GM15510 (cell line): ENCODE results near the gene UNC13C.

Experiments used
- POLR2A ChIP-seq: IDR thresholded peaks from 3 replicates; pipeline ENCODE4 v1.6.1; 2011; ENCODE audit warnings: borderline replicate concordance; ENCODE audit not compliant: insufficient read length; ENCODE audit errors: extremely low read depth

The UNC13C gene

GRCh38 chr15:54506977-54507524 is 528.8 kb downstream of the UNC13C start:
- TF ChIP-seq POLR2A, result no peak

GRCh38 chr15:54514601-54515000 is 536.4 kb downstream of the UNC13C start:
- TF ChIP-seq POLR2A, result no peak

GRCh38 chr15:54515664-54516582 is 537.7 kb downstream of the UNC13C start:
- TF ChIP-seq POLR2A, result no peak

GRCh38 chr15:54517366-54517765 is 539.1 kb downstream of the UNC13C start:
- no peak for TF ChIP-seq POLR2A

GRCh38 chr15:54518156-54518882 is 540.1 kb downstream of the UNC13C start:
- TF ChIP-seq POLR2A, result no peak

- no peak for TF ChIP-seq POLR2A
Measured at GRCh38 chr15:54519577-54519976, 541.3 kb downstream of the UNC13C start.

- no peak for TF ChIP-seq POLR2A
Measured at GRCh38 chr15:54520616-54521015, 542.4 kb downstream of the UNC13C start.

- no peak for TF ChIP-seq POLR2A
Measured at GRCh38 chr15:54521206-54521605, 543.0 kb downstream of the UNC13C start.

GRCh38 chr15:54528021-54528420 is 549.8 kb downstream of the UNC13C start:
- TF ChIP-seq POLR2A, result no peak

GRCh38 chr15:54540721-54541120 is 562.5 kb downstream of the UNC13C start:
- no peak for TF ChIP-seq POLR2A

GRCh38 chr15:54547491-54547890 is 569.2 kb downstream of the UNC13C start:
- no peak for TF ChIP-seq POLR2A

GRCh38 chr15:54550954-54551353 is 572.7 kb downstream of the UNC13C start:
- no peak for TF ChIP-seq POLR2A

- TF ChIP-seq POLR2A, result no peak
Measured at GRCh38 chr15:54556231-54556630, 578.0 kb downstream of the UNC13C start.

GRCh38 chr15:54559405-54560069 is 581.3 kb downstream of the UNC13C start:
- TF ChIP-seq POLR2A, result no peak

GRCh38 chr15:54560417-54560816 is 582.2 kb downstream of the UNC13C start:
- no peak for TF ChIP-seq POLR2A
